Sigmoid colon (tissue), 7 donors: Measurements from ENCODE around the gene CLMN. TPM values are rescaled to one million over a fixed set of nuclear protein-coding genes. Genes with fewer than 3 reads are reported as not detected.

ENCODE experiments used
- DNase-seq: peaks from one replicate; pipeline ENCODE4 v3.0.0-alpha.2; 2019
- H3K27ac ChIP-seq, 4 donors: fragments of 200-600 bp; sonication (generic); one replicate each; pipeline ENCODE4 v1.5.1; 2016 to 2019; ENCODE audit warnings: mild to moderate bottlenecking in 1 of 4
- H3K27me3 ChIP-seq, 3 donors: fragments of 200-600 bp; sonication (generic); one replicate each; pipeline ENCODE4 v1.5.1; 2019; ENCODE audit warnings: mild to moderate bottlenecking in 1 of 3
- H3K36me3 ChIP-seq, 4 donors: fragments of 200-600 bp; sonication (generic); one replicate each; pipeline ENCODE4 v1.5.1; 2016 to 2019
- H3K4me1 ChIP-seq, 4 donors: fragments of 200-600 bp; sonication (generic); one replicate each; pipeline ENCODE4 v1.5.1; 2017 to 2019
- H3K4me3 ChIP-seq, 4 donors: fragments of 200-600 bp; sonication (generic); one replicate each; pipeline ENCODE4 v1.5.1; 2017 to 2019; ENCODE audit warnings: mild to moderate bottlenecking in 2 of 4, moderate library complexity in 1 of 4
- H3K9me3 ChIP-seq, 4 donors: fragments of 200-600 bp in 3 of 4; sonication (generic) in 3 of 4; one replicate each; pipeline versions ENCODE4 v1.5.1 to v1.6.1; 2013 to 2019
- EP300 ChIP-seq, 4 donors: sonication (generic); formaldehyde crosslinking; IDR thresholded peaks; one replicate each; pipeline ENCODE4 v1.6.1; 2017; ENCODE audit warnings: antibody characterized with exemption in 4 of 4
- POLR2A ChIP-seq, 2 donors: fragments of 450-650 bp; IDR thresholded peaks; one replicate each; pipeline ENCODE4 v1.6.1; 2016; ENCODE audit warnings: antibody characterized with exemption in 2 of 2, mild to moderate bottlenecking in 2 of 2, moderate library complexity in 2 of 2
- POLR2AphosphoS5 ChIP-seq, 4 donors: sonication (generic); formaldehyde crosslinking; IDR thresholded peaks; one replicate each; pipeline ENCODE4 v1.6.1; 2017; ENCODE audit warnings: antibody characterized with exemption in 4 of 4
- WGBS, 2 donors: extraction: QIAGEN DNeasy Blood & Tissue Kit; methylation state at CpG; one replicate each; pipeline ENCODE4 v1.1.7; 2013; 5-methylcytosine and 5-hydroxymethylcytosine counted together
- intact Hi-C: fragments of 100-400 bp; cut with DNase I; formaldehyde crosslinking; loops from one replicate; pipeline ENCODE4 v1.15.1; 2023
- polyA plus RNA-seq, 3 donors: library from polyadenylated mRNA; stranded (reverse); fragments of 200-250 nt; gene quantifications; one replicate each; pipeline ENCODE4 v1.2.3, GENCODE V29; 2013
- total RNA-seq, 4 donors: library from RNA; depleted of rRNA; stranded (reverse); fragments of >200 nt; gene quantifications; one replicate each; pipeline ENCODE4 v1.1.0, GENCODE V29; 2016
- TF ChIP-seq, protein P1 (sequence below), 4 experiments: fragments of 450-650 bp in 3 of 4; fragments of 200-600 bp in 1 of 4; IDR thresholded peaks; one replicate each; pipeline ENCODE4 v1.5.1; 2016 to 2019; ENCODE audit warnings: antibody characterized with exemption in 4 of 4, mild to moderate bottlenecking in 3 of 4, moderate library complexity in 2 of 4
- donor health status: healthy with polysubstance abuse.
- donor health status: Bipolar disorder and iron deficiency.
- donor health status: healthy.

Gene CLMN
- total and polyA plus RNA-seq, 7 donors: 3.5 to 40.2 (median 9.1) TPM

DNA sequence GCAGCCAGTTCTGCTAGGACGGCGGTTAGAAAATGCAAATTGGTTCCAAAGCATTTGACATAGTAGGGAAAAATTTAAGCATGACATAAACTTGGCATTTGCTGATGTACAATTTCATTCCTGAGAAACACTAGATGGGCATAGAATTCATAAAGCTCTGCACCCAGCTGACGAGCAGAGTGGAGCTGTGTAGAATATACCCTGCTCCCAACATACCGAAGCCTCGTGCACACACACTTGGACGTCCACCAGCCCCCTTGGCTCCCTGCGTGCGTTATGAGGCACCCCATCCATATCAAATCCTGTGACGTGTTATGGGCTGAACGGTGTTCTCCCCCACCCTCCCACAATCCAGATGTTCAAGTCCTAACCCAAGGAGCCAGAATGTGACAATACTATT is 65.4 kb downstream of the CLMN start:
- 77 to 94% methylated on average over 10 of the region's 10 CpGs for WGBS, 2 donors
- no peaks in the 10 kb centered on the region for H3K36me3 ChIP-seq
- H3K4me3 ChIP-seq: no peak overlapping the region
- intact Hi-C loops: no loop called here
- H3K4me1 ChIP-seq: peaks cover 0 to 5% (median 0%) of the 10 kb centered on the region in 4 donors
- H3K27ac ChIP-seq: no peak overlapping the region
- no peak for DNase-seq
- no peaks in the 10 kb centered on the region for H3K27me3 ChIP-seq
- H3K9me3 ChIP-seq: no peaks in the 10 kb centered on the region
- TF ChIP-seq, protein P1, sequence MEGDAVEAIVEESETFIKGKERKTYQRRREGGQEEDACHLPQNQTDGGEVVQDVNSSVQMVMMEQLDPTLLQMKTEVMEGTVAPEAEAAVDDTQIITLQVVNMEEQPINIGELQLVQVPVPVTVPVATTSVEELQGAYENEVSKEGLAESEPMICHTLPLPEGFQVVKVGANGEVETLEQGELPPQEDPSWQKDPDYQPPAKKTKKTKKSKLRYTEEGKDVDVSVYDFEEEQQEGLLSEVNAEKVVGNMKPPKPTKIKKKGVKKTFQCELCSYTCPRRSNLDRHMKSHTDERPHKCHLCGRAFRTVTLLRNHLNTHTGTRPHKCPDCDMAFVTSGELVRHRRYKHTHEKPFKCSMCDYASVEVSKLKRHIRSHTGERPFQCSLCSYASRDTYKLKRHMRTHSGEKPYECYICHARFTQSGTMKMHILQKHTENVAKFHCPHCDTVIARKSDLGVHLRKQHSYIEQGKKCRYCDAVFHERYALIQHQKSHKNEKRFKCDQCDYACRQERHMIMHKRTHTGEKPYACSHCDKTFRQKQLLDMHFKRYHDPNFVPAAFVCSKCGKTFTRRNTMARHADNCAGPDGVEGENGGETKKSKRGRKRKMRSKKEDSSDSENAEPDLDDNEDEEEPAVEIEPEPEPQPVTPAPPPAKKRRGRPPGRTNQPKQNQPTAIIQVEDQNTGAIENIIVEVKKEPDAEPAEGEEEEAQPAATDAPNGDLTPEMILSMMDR (IDR thresholded peaks at IDR 0.05): no peak
- TF ChIP-seq POLR2AphosphoS5 (IDR thresholded peaks at IDR 0.05): no peak
- no peak for TF ChIP-seq POLR2A (IDR thresholded peaks at IDR 0.05)
- TF ChIP-seq EP300 (IDR thresholded peaks at IDR 0.05): no peak

- Histone ChIP-seq H3K36me3 (no peaks in the 10 kb centered on the region), H3K4me1 (peaks cover 0 to 5% (median 0%) of the 10 kb centered on the region in 4 donors)
- 86 to 91% methylated on average over 6 of the region's 6 CpGs for WGBS, 2 donors
Observed at GRCh38 chr14:95253039-95253630, 66.6 kb downstream of the CLMN start.

DNA sequence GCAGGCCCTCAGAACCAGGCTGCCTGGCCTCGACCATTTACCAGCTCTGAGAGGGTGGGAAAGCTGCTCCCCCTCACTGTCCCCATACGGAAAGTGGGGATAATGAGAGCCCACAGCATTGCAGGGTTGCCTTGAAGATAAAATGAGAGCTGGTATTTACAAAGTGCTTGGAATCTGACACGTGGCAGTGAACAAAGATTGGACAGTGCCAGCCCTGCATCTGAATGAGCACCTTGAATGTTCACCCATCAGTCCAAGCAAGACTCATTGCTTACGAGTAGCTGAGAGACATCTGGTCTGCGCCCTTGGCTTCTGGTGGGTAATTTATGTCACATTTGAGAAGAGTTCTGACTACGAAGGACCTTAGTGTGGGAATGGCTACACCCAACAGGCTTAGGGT is 67.5 kb downstream of the CLMN start:
- H3K36me3 ChIP-seq: no peaks in the 10 kb centered on the region
- DNase-seq: no peak
- 69 to 83% methylated on average over 6 of the region's 6 CpGs for WGBS, 2 donors
- no peak overlapping the region for H3K27ac ChIP-seq
- intact Hi-C loops: no loop called here
- TF ChIP-seq POLR2A (IDR thresholded peaks at IDR 0.05) (no peak), EP300 (IDR thresholded peaks at IDR 0.05) (no peak), POLR2AphosphoS5 (IDR thresholded peaks at IDR 0.05) (no peak)
- TF ChIP-seq, protein P1 (IDR thresholded peaks at IDR 0.05): no peak
- H3K27me3 ChIP-seq: no peaks in the 10 kb centered on the region
- H3K4me1 ChIP-seq: peaks cover 0 to 5% (median 0%) of the 10 kb centered on the region in 4 donors
- H3K9me3 ChIP-seq: no peaks in the 10 kb centered on the region
- no peak overlapping the region for H3K4me3 ChIP-seq

More at GRCh38 chr14:95253039-95253630, 66.6 kb downstream of the CLMN start:
- H3K9me3 ChIP-seq: no peaks in the 10 kb centered on the region
- no peak for DNase-seq
- H3K27me3 ChIP-seq: no peaks in the 10 kb centered on the region
- TF ChIP-seq POLR2AphosphoS5 (IDR thresholded peaks at IDR 0.05) (no peak), POLR2A (IDR thresholded peaks at IDR 0.05) (no peak), EP300 (IDR thresholded peaks at IDR 0.05) (no peak)
- TF ChIP-seq, protein P1 (IDR thresholded peaks at IDR 0.05): no peak
- no peak overlapping the region for H3K27ac ChIP-seq
- H3K4me3 ChIP-seq: no peak overlapping the region
- intact Hi-C loops: no loop called here

- no peak overlapping the region for H3K4me3 ChIP-seq
- WGBS, 2 donors: 81 to 91% methylated on average over 7 of the region's 7 CpGs
- H3K4me1 ChIP-seq: peaks cover 0 to 2% (median 0%) of the 10 kb centered on the region in 4 donors
- no peak for DNase-seq
- TF ChIP-seq POLR2AphosphoS5 (IDR thresholded peaks at IDR 0.05): no peak
- no peak for TF ChIP-seq POLR2A (IDR thresholded peaks at IDR 0.05)
- TF ChIP-seq, protein P1 (IDR thresholded peaks at IDR 0.05): no peak
- no peak for TF ChIP-seq EP300 (IDR thresholded peaks at IDR 0.05)
- intact Hi-C loops: no loop called here
- no peaks in the 10 kb centered on the region for H3K27me3 ChIP-seq
- no peaks in the 10 kb centered on the region for H3K9me3 ChIP-seq
- no peaks in the 10 kb centered on the region for H3K36me3 ChIP-seq
- H3K27ac ChIP-seq: no peak overlapping the region
Observed at GRCh38 chr14:95250936-95251335, 68.8 kb downstream of the CLMN start.
